Measurements from ENCODE around the gene LBHD2.

GRCh38 chr14:103064978-103065377 is 19.0 kb upstream of the LBHD2 start:
- TF ChIP-seq CTCF (IDR thresholded peaks at IDR 0.05): no peak
- no peak for TF ChIP-seq TCF7L2 (IDR thresholded peaks at IDR 0.05; ENCODE audit: low read depth, low read length)
- TF ChIP-seq POLR2AphosphoS5 (IDR thresholded peaks at IDR 0.05; ENCODE audit: low read depth, low read length): no peak
- TF ChIP-seq REST (IDR thresholded peaks at IDR 0.05; ENCODE audit: insufficient read depth in 1 of 2, low read depth in 2 of 2, low read length in 1 of 2): no peak
- TF ChIP-seq SIN3A (IDR thresholded peaks at IDR 0.05; ENCODE audit: borderline replicate concordance, insufficient read depth, low read depth, low read length): no peak

Measured in Panc1 (cell line).